Measurements from ENCODE around the gene CCDC85C.

GRCh38 chr14:99571303-99571986 is 32.6 kb downstream of the CCDC85C start:
- TF ChIP-seq IKZF1 (conservative IDR thresholded peaks at IDR 0.05) = no peak
- TF ChIP-seq CTCF (IDR thresholded peaks at IDR 0.05 in 2 of 3, conservative IDR thresholded peaks at IDR 0.05 in 1 of 3; ENCODE audit: control insufficient read depth in 2 of 3, extremely low read depth in 1 of 3, insufficient read depth in 1 of 3, low read depth in 3 of 3, low read length in 3 of 3) = no peak
- no peak for TF ChIP-seq FOXK2 (IDR thresholded peaks at IDR 0.05)
- no peak for TF ChIP-seq EZH2 (IDR thresholded peaks at IDR 0.05; ENCODE audit: borderline replicate concordance, control insufficient read depth, low read depth, low read length)
- TF ChIP-seq JUND (IDR thresholded peaks at IDR 0.05; ENCODE audit: low read depth, low read length) = no peak
- TF ChIP-seq NFYA (IDR thresholded peaks at IDR 0.05; ENCODE audit: borderline replicate concordance, low read depth, low read length) = no peak
- no peak for TF ChIP-seq EP300 (IDR thresholded peaks at IDR 0.05; ENCODE audit: borderline replicate concordance in 1 of 2, control insufficient read depth in 1 of 2, low read depth in 2 of 2, low read length in 2 of 2)
- no peak for TF ChIP-seq ZNF24 (IDR thresholded peaks at IDR 0.05)
- TF ChIP-seq E4F1 (IDR thresholded peaks at IDR 0.05; ENCODE audit: borderline replicate concordance, partially characterized antibody) = no peak
- TF ChIP-seq CEBPB (IDR thresholded peaks at IDR 0.05; ENCODE audit: borderline replicate concordance in 1 of 2, low read depth in 2 of 2, low read length in 2 of 2) = no peak
- no peak for TF ChIP-seq POLR2A (IDR thresholded peaks at IDR 0.05; ENCODE audit: low read depth, low read length)
- no peak for TF ChIP-seq SMC3 (IDR thresholded peaks at IDR 0.05; ENCODE audit: borderline replicate concordance, low read length)
- TF ChIP-seq REST (IDR thresholded peaks at IDR 0.05; ENCODE audit: low read depth, low read length) = no peak

All from GM12878 (cell line).